GM18499 (cell line): ENCODE measurements around the gene CCDC9.

Experiments
- ATAC-seq: cut with Tn5 transposase; IDR thresholded peaks from one replicate; pipeline ENCODE4 v1.9.1; 2021; ENCODE audit warnings: moderate number of reproducible peaks; ENCODE audit not compliant: insufficient read depth, unreplicated experiment

CCDC9 gene

GRCh38 chr19:47255879-47256692 is at the start of gene CCDC9:
CCDC9 (plus strand) TSS chr19:47256525; CDS start chr19:47258401, 1,876 bp downstream.
- peak; percentile 37 for ATAC-seq

GRCh38 chr19:47209319-47210179 is 46.8 kb upstream of the CCDC9 start:
- ATAC-seq: no peak

GRCh38 chr19:47210180-47210490 is 46.2 kb upstream of the CCDC9 start:
- no peak for ATAC-seq

DNA sequence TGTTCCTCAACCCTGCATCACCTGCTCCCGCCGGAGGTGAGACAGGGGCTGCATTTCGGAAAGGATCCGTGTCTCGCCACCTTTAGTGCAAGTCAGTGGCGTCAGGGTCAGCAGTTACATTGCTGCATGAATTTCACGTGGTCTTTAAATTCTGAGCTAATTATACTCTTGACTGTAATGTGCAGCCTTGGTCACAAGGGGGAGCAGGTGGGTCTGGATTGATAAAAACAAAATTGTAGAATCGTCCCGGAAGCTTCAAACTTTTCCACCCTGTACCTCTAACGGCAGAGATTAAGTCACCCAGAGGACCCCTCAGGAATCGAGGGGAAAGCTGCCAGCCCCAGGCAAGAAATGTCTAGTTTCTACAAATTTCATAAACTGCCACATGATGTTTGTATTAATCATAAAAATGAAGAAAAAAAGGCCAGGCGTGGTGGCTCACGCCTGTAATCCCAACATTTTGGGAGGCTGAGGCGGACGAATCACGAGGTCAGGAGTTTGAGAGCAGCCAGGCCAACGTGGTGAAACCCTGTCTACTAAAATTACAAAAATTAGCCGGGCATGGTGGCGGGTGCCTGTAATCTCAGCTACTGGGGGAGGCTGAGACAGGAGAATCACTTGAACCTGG is 45.5 kb upstream of the CCDC9 start:
- no peak for ATAC-seq

GRCh38 chr19:47215581-47215980 is 40.7 kb upstream of the CCDC9 start:
- ATAC-seq: no peak

DNA sequence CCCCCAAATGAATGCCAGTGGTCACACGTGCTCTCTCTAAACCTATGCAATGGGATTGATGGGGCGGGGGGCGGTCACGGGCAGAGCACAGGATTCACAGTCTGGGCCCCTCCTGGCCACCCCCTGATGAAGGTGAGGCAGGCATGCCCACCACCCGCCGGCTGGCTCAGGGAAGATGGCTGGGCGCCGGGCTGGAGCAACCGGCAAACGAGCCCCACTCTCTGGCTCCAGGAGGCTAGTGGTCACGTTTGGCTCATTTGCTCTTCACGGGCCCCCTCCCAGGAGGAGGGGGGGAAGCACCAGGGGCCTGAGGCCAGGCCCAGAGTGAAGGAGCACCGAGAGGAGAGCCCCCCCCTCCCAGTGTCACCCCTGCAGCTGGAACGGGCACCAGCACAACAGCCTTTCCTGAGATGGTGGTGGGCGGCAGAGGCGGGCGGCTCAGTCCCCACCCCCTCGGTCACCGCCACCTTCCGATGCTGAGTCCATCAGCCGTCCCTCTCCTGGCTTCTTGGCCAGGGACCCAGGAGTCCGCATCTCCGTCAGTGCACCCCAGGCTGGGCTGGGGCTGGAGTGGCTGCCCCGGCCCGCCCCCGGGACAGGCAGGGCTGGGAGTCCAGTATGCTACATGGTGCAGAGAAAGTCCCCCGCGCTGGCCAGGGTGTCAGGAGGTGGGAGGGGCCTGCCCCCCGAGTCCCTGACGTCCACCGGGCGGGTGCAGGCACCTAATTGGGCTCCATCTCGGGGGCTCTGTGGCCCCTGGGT is 35.1 kb upstream of the CCDC9 start:
- no peak for ATAC-seq

DNA sequence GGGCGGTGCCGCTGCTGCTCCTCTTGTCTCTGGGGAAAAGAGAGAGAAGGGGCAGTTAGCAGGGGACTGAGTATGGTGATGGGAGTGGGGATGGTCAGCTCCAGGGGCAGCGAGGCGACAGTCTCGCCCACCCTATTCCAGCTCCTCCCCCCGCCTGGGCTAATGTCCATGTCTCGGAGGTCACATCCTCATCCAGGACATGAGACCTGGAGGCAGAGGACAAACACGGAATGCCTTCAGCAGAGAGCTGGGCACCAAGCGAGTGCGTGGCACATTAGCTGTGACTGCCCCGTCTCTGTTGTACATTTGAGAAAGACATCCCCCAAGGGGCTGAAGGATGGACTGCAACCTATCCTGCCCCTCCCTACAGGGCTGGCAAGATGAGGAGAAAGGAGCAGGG is 34.4 kb upstream of the CCDC9 start:
- no peak for ATAC-seq

DNA sequence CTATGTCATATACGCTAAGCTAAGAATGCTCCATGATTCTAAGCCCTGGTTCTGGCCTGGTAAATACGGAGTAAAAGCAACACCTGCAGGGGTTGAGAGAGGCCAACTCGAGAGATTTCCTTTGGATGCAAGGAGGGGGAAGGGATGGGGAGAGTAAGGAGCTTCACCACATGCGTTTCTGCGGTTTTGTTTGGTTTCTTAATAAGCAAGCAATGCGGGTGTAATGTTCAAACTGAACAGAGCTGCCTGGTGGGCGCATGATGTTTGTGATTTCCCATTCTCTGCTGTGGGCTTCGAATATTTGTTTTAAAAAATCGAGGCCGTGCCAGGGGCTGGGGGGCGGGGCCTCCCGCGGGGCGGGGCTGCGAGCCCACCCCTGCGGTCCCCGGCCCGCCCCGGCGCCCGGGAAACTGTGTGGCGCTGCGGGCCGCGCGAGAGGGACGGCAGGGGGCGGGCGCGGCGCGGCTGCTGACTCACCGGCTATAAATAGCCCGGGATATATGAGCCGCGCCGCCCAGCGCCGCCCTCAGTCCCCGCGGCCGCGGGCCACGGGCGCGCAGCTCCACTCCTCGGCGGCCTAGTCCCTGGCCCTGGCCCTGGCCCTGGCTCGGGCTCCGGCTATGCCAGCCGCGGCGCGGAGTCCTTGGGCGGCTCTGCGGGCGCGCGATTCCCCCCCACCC is 30.4 kb upstream of the CCDC9 start:
- ATAC-seq: no peak

DNA sequence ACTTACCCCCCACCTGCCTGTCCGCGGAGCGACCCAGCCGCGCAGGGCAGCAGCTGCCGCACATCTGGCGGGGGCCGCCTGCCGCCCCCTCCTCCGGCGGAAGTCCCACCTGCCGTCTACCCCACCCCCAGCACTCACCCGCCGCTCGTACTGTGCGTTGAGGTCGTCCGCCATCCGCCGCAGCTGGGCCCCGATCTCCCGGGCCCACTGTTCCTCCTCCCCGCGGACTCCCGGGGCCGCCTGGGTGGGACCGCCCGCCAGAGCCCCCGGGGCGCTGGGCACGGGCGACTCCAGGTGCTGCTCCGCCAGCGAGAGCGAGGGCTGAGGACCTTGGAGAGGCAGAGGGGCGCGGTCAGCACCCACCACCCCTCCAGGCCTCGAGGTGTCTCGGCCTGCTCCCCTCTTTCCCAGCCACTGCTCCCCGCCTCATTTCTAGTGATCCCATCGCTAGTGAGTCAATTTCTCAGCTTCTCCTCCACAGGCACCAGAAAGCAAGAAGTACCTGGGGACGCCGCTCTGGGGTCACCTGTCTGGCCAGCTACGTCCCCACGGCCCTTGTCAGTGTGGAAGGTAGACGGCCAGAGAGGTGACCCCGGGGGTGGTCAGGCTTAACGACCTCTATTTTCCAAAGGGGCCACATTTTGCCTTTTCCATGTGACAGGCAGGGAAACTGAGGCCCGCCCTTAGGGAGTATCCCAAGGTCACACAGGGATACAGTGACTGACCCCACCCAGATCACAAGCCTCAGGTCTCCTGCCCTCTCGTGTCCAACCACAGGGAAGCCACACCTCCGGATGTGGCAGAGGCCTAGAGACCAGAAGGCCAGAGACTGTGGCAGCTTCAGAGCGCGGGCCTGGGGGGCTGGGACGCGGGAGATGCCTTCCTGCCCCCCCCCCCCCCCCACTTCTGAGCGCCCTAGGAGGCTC is 29.6 kb upstream of the CCDC9 start:
- no peak for ATAC-seq

DNA sequence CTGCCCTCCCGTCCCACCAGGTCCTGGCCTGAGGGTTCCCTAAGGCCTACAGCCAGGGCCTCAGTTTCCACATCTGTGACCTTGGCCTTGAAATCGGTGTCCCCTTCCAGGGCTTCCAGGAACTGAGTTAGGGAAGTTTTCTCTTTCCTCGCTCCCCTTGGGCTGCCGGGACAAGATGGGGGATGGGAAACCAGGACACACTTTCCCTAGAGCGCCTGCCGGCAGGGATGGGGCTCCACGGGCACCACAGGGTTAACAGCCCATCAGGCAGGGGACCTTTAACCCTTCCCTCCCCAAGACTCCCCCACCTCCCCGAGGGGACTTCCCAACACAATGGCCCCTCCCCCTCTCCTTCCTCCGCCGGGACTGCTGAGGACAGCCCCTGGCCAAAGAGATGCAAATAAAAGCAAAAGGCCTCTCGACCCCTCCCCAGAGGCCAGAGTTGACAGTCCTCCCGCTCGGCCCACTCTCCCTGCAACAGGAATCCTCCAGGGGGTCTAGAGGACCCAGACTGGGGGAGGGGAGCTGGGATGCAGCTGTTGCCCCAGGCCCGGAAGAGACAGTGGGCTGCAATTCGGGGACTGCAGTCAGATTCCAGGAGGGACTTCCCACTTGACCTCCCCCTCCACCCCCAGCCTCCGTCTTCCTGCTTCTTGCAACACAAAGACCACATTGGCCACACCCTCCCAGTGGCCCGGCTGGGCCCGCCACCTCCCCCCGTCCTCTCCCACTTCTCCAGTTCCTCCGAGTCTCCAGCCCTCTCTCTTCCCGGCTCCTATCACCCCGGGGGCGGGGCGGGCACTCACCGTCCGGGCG is 28.8 kb upstream of the CCDC9 start:
- ATAC-seq: no peak

DNA sequence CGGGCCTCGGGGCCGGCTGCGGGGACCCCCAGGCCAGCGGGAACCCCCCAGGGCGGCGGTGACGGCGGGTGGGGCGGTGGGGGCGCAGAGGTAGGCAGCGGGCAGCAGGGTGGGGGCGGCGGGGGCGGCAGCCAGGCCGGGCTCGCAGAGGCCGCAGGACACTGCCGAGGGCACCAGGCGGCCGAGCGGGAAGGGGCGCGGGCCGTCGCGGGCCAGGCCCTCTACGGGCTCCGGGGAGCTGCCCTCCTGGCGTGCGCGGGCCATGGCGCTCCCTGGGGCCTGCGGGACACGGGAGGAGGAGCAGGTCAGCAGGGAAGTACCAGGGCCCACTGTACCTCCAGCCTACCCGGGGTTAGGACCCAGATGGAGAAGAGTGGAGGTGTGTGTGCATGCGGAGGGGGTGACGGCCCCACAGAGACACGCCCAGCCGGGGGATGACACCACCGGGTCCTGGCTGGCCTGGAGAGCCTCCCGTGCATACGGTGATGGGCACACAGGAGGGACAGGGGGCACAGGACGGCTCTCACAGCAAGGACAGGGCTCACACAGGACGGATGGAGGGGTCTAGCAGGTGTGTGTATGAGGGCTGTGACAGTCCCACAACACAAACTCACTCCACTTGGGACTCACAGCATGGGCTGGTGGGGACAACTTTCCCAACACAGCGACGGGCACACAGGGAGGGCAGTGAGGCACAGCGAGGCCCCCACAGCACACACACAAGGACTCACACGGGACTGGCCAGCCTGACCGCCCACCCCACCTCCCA is 28.0 kb upstream of the CCDC9 start:
- no peak for ATAC-seq

DNA sequence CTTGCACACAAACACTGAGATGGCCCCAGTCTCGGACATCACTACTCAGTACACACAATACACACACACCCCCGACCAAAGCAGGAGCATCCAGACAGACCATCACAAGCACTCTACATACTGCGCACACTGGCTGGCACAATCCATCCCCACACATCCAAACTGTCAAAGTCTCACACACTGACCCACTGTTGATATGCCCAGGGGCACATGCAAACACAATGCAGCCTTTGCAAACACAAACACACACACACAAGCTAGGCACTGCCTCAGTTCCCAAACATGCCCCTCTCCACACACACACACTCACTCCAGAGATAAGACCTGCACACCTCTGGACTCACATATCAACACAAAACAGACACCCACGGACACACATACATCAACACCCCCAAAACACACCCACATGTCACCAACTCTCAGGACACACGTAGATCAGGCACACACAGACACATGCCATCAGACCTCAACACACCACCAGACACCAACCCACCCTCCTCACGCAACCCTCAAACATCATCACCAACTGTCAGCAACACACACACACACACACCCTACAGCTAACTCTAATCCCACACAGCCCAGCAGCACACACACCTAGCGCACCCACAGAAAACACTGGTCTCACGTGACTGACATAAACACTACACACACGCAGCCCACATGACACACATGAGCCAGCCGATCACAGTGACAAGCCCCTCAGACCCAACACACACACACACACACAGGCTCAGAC is 27.2 kb upstream of the CCDC9 start:
- no peak for ATAC-seq

- ATAC-seq: no peak
Observed at GRCh38 chr19:47229676-47230053, 26.7 kb upstream of the CCDC9 start.

DNA sequence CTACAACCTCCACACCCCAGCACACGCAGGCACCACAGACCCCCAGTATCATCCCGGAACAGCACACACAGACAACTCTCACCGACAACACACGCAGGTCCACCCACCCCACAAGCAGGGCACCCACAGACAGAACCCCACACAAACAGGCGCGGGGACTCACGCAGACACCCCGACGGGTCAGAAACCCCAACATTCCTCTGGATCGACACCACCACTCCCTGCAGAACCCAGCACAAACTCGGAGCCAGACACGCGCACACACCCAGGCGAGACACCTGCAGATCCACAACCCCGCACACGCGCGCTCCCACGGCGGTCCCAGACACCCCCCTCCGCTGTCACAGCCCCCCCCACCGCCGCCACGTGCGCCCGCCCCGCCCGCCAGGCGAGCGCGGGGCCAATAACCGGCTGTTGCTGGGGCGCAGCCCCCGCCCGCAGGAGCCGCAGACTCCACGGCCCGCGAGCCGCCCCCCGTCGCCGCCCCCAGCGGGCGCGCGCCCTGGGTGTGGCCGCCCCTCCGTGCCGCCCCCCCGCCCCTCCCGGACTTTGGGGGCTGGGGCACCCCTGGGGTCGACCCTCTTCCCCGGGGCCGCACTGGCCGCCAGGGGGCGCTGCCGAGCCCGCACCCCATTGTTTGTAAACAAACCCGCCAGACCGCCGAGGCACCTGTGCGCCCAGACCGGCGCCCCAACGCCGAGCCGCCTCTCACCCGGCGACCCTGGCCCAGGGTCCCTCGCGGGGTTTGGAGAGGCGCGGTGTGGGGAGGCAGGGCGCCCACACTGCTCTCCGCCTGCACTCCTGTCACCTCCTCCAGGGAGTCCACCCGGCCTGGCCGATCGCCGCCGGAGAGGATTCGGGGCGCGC is 26.0 kb upstream of the CCDC9 start:
- ATAC-seq: no peak

- ATAC-seq: no peak
Observed at GRCh38 chr19:47230921-47231214, 25.5 kb upstream of the CCDC9 start, which contains the start of gene BBC3. BBC3 (minus strand) TSS chr19:47231199; CDS start chr19:47228431, 2,768 bp downstream.
